GM21717 (cell line): Measurements from ENCODE around the gene HACD3.
"Not testable (repeated sequence)": the region's sequence is repeated elsewhere in the genome, so short reads cannot be mapped to it uniquely, and the experiment has no call there.

ENCODE experiments used
- ATAC-seq: cut with Tn5 transposase; IDR thresholded peaks from one replicate; pipeline ENCODE4 v1.9.1; 2021; ENCODE audit warnings: mild to moderate bottlenecking, moderate library complexity; ENCODE audit not compliant: unreplicated experiment

Gene HACD3

DNA sequence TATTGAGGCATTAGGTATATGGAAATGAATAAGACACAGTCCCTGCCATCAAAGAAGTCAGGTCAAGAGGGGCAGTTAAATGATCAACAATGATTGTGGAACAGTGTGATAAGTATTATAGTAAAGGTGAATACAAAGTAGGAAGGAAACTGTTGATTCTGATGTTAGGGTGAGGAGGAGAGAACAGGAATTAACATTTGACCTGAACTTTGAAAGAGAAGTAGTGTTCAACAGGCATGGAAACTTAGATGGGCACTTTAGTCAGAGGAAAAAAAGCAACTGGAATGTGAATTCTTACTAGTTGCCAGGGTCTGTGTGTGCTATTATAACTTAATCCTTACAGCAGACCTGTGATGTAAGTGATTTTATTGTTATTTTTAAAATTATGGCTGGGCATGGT, 17.6 kb downstream of the HACD3 start:
- ATAC-seq = no peak

- not testable (repeated sequence) for ATAC-seq
These were observed 19.0 kb downstream of the HACD3 start for GRCh38 chr15:65549288-65549687.

DNA sequence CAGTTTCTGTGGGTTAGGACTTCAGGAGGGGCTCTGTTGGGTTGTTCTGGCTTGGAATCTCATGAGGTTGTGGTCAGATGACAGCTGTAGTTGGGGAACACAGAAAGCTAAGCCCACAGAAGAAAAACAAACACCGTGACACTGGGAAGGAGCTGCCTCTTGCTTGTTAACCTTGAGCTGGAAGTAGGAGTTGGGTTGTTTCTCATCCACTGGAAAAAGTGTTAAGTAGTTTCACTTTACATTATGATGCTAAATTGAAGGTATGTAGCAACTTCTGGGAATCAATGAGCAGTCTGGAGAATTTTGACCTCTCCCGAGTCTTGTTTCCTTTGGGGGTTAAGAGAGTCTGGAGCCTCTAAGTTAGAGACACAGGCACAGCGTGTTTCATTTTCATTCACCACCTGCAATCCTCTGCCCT, 20.4 kb downstream of the HACD3 start:
- no peak for ATAC-seq

DNA sequence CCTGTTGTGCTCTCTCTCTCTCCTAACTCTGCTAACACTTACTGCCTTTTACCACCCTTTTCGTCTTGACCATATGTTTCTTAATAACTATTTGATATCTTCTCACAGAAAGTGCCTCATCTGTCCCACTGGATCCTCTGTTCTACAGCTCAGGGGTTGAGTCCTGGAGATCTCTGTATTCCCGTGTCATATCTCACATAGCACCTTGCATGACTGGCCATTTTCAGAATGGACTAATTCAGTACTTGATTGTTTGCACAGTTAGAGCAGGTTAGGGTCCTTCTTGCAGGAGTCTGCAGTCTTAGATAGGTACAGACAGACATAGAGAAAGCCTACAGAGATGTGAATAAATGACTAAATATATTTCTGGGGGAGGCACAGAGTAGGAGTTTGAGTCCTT, 20.9 kb downstream of the HACD3 start:
- ATAC-seq = no peak

DNA sequence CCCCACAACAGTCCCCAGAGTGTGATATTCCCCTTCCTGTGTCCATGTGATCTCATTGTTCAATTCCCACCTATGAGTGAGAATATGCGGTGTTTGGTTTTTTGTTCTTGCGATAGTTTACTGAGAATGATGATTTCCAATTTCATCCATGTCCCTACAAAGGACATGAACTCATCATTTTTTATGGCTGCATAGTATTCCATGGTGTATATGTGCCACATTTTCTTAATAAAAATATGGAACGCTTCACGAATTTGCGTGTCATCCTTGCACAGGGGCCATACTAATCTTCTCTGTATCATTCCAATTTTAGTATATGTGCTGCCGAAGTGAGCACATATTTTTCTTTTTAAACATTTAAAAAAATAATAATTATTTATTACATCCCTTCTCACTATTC, 22.6 kb downstream of the HACD3 start:
- not testable (repeated sequence) for ATAC-seq

GRCh38 chr15:65553691-65554090, 23.4 kb downstream of the HACD3 start:
- ATAC-seq = no peak

GRCh38 chr15:65556622-65557021, 26.4 kb downstream of the HACD3 start:
- no peak for ATAC-seq

DNA sequence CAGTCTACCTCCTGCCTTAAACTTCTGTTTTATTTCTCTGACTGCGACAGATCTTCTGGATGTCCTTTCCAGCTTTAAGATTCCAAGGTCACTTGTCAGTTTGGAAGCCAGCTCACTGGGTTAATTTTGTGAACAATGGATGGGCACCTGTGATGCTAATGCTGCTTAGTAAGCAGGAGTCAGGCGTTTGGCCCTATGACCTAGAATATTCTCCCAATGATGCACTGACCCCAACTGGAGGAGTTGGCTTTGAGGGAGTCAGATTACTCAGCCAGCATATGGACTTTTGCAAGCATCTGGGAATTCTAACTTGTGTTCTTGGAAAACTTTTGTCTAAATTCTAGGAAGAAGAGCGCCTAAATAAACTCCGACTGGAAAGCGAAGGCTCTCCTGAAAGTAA, 28.1 kb downstream of the HACD3 start:
- ATAC-seq = no peak

- no peak for ATAC-seq
These were observed 28.9 kb downstream of the HACD3 start for GRCh38 chr15:65558997-65559760.

- ATAC-seq = no peak
These were observed 29.7 kb downstream of the HACD3 start for GRCh38 chr15:65559941-65560340.

DNA sequence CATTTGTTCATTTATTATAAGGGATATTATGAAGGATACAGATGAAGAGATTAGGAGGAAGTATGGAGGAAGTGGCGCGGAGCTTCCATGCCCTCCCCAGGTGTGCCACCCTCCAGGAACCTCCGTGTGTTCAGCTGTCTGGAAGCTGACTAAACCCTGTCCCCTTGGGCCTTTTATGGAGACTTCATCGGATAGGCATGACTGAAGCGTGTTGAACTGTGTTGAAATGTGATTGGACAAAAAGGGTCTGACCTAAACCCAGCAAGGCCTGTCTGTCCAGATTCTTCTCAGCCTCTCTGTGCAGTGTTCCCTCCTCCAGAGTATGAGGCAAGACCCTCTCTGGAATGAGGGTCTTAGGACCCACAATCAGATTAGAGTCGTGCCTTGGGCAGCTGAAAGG, 31.7 kb downstream of the HACD3 start:
- ATAC-seq = no peak

DNA sequence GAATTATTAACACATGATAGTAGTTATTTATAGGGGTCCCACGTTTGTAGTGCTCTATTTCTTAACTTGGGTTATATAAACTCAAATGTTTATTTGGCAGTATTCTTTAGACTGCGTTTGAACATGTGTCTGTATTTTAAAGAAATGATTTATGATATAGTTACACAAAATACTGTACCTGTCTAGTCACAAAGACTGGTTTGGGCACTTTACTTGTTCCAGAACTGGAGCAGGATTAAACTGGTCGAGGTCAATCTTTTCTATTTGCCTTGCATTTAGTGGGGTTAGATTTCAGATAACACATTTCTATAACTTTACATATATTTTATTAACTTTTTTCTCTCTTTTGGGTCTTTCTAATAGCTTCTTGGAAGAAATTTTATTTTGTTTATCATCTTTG, 39.5 kb downstream of the HACD3 start:
- ATAC-seq = no peak

- ATAC-seq = no peak
These were observed 41.7 kb downstream of the HACD3 start for GRCh38 chr15:65571971-65572370.

DNA sequence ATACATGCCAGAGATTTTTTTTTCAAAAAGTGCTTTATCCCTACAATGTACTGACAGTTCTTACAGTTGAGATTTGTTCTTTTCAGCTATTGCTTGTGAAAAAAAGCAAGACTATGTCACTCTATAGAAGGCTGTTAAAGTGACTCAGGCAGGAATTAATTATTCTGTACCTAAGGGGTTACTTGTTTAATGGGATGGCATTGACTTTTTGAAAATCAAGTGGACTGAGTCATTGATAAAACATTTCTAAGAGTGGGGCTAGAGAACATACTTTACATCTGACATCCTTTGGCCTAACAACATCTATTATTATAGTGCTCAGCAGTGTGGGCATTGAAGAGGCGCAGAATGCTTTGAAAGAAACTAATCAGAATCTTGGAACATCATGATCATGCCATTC, 46.4 kb downstream of the HACD3 start:
- no peak for ATAC-seq

DNA sequence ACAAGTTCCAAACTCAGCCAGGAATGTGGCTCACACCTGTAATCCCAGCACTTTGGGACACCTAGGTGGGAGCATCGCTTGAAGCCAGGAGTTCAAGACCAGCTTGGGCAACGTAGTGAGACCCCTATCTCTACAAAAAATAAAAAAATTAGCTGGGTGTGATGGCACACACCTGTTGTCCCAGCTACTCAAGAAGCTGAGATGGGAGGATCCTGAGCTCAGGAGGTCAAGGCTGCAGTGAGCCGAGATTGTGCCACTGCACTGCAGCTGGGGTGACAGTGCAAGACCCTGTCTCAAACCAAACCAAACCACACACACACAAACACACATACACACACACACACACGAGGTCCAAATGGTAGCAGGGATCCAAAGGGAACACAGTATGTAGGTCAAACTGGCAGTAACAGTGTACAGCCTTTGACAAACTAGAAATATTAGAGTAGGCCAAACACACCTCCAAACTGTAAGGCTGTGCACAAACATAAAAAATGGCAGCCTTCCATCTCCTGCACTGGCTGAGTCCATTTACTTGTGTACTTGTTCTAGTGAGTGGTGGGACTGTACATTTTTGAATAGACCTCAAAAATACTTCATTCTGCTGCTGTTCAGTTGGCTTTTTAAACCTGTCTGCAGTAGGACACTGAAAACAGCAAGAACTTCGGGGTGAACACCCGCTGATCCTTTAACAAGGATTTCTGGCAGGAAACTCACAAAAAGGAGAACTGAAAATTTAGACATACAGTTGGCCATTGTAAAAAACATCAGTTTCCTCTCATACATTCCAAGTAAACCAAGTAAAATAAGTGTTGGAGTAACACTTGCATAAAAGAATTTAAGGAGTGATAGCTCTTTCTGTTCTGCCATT, 47.1 kb downstream of the HACD3 start:
- ATAC-seq = no peak

DNA sequence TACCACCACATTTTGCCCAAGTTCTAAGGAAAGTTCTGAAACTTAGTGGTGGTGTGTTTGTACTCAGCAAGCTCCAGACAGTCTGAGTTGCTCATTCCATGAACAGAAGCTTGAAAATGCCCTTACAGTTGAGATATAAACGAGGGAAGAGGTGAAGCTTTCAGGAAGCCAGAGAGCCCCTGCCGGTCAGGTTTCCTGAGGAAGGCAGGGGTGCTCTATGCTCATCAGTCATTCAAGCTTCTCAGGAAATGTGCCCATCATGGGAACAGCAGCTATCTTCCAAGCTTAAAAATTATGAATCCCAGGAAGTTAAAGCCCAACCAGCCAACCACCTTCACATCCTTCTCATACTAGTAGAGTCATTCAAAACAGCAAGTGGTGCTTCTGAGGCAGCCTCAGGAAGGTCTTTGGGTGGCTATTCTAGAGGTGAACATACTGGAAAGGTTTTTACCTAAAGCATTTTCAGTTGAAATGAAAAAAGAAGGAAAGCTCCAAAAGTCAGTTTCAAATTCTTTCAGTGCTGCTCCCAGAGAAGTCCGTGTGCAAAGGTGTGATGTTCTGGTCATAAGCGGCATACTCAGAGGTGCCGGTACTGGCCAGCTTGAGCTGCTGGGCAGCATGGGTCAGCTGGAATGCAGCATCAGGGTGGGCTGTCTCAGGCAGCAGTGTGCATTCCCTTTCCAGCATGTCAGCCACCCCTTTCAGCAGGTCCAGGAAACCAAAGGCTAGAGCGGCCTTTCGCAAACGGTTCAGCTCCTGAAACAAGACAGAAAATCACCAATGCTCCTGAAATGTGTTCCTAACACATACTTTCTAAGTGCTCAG, 48.9 kb downstream of the HACD3 start:
- ATAC-seq = no peak

- no peak for ATAC-seq
These were observed 49.5 kb downstream of the HACD3 start for GRCh38 chr15:65579762-65580161.

DNA sequence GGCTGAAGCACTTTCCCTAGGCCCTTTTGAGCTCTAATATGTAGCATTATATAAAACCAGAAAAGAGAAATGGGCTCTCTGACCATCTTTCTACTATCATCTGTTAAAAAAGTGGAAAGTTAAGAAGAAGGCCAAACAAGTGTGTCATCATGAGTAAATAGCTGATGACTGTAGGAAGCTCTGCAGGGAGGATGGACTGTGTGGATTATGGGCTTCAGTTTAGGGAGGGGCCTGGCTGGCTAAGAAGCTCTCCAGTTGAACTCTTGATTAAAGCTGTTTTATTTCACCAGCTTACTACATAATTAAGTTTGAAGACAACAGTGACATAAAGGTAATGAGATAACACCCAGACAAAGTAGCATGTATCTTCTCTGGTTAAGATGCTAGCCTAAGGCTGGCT, 50.0 kb downstream of the HACD3 start:
- no peak for ATAC-seq

DNA sequence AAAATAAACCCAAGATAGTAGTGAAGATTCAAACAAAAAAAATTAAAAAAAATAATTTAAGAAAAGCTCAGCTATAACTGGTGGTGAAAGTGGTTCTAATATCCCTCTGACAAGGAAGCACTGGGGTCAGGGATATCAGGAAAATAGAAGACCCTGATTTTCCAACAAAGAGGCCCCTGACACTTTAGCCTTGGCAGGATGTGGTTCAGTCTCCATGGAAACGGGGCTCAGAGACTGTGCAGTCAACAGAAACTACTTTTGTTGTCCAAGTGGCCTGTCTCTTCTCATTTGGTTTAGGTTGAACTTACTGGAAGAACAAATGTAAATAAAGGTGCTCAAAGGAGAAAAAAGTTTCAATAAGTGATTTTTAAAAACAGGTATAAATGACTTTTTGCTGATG, 53.4 kb downstream of the HACD3 start:
- no peak for ATAC-seq

- ATAC-seq = no peak
These were observed 54.0 kb downstream of the HACD3 start for GRCh38 chr15:65584241-65584640.

GRCh38 chr15:65587094-65587493, 56.8 kb downstream of the HACD3 start:
- ATAC-seq = no peak
